ENCODE data around the gene TRPM8.

Gene TRPM8

GRCh38 chr2:233944269-233944668 is 27.1 kb downstream of the TRPM8 start:
- Histone ChIP-seq H3K4me2 (ENCODE audit: low read length) (no peak overlapping the region), H3K4me1 (ENCODE audit: low read length) (peaks cover 11% of the 10 kb centered on the region), H3K27ac (ENCODE audit: low read length) (no peak overlapping the region), H3K27me3 (ENCODE audit: low read depth, low read length) (no peaks in the 10 kb centered on the region), H2AFZ (ENCODE audit: low read depth, low read length) (no peak overlapping the region), H3K4me3 (ENCODE audit: low read length) (no peak overlapping the region), H4K20me1 (ENCODE audit: insufficient read depth, low read length) (no peaks in the 10 kb centered on the region), H3K9ac (ENCODE audit: low read length) (no peak overlapping the region), H3K36me3 (replicated peaks; ENCODE audit: low read depth, low read length) (no peaks in the 10 kb centered on the region), H3K79me2 (ENCODE audit: low read length) (no peaks in the 10 kb centered on the region), H3K9me3 (ENCODE audit: insufficient read depth, low read length) (no peaks in the 10 kb centered on the region)
- TF ChIP-seq CTCF (IDR thresholded peaks at IDR 0.05; ENCODE audit: low read depth, low read length), result no peak
- no peak for TF ChIP-seq EZH2phosphoT487 (IDR thresholded peaks at IDR 0.05; ENCODE audit: low read depth)

GRCh38 chr2:233944722-233945121 is 27.5 kb downstream of the TRPM8 start:
- Histone ChIP-seq H2AFZ (ENCODE audit: low read depth, low read length) (no peak overlapping the region), H3K27ac (ENCODE audit: low read length) (no peak overlapping the region), H3K79me2 (ENCODE audit: low read length) (no peaks in the 10 kb centered on the region), H3K9me3 (ENCODE audit: insufficient read depth, low read length) (no peaks in the 10 kb centered on the region), H3K9ac (ENCODE audit: low read length) (no peak overlapping the region), H3K4me2 (ENCODE audit: low read length) (no peak overlapping the region), H3K27me3 (ENCODE audit: low read depth, low read length) (no peaks in the 10 kb centered on the region), H3K4me3 (ENCODE audit: low read length) (no peak overlapping the region), H3K36me3 (replicated peaks; ENCODE audit: low read depth, low read length) (no peaks in the 10 kb centered on the region), H3K4me1 (ENCODE audit: low read length) (peaks cover 11% of the 10 kb centered on the region), H4K20me1 (ENCODE audit: insufficient read depth, low read length) (no peaks in the 10 kb centered on the region)
- no peak for TF ChIP-seq EZH2phosphoT487 (IDR thresholded peaks at IDR 0.05; ENCODE audit: low read depth)
- TF ChIP-seq CTCF (IDR thresholded peaks at IDR 0.05; ENCODE audit: low read depth, low read length), result no peak

GRCh38 chr2:233945146-233945545 is 28.0 kb downstream of the TRPM8 start:
- H2AFZ ChIP-seq (ENCODE audit: low read depth, low read length), result no peak overlapping the region
- no peaks in the 10 kb centered on the region for H3K79me2 ChIP-seq (ENCODE audit: low read length)
- H3K27me3 ChIP-seq (ENCODE audit: low read depth, low read length), result no peaks in the 10 kb centered on the region
- H3K9ac ChIP-seq (ENCODE audit: low read length), result no peak overlapping the region
- no peak for TF ChIP-seq EZH2phosphoT487 (IDR thresholded peaks at IDR 0.05; ENCODE audit: low read depth)
- TF ChIP-seq CTCF (IDR thresholded peaks at IDR 0.05; ENCODE audit: low read depth, low read length), result no peak
- no peak overlapping the region for H3K27ac ChIP-seq (ENCODE audit: low read length)
- H3K4me2 ChIP-seq (ENCODE audit: low read length), result no peak overlapping the region
- H3K4me1 ChIP-seq (ENCODE audit: low read length), result peaks cover 11% of the 10 kb centered on the region
- no peaks in the 10 kb centered on the region for H3K36me3 ChIP-seq (replicated peaks; ENCODE audit: low read depth, low read length)
- no peak overlapping the region for H3K4me3 ChIP-seq (ENCODE audit: low read length)
- no peaks in the 10 kb centered on the region for H3K9me3 ChIP-seq (ENCODE audit: insufficient read depth, low read length)
- no peaks in the 10 kb centered on the region for H4K20me1 ChIP-seq (ENCODE audit: insufficient read depth, low read length)

- H3K4me2 ChIP-seq (ENCODE audit: low read length), result no peak overlapping the region
- no peak overlapping the region for H2AFZ ChIP-seq (ENCODE audit: low read depth, low read length)
- no peaks in the 10 kb centered on the region for H3K9me3 ChIP-seq (ENCODE audit: insufficient read depth, low read length)
- no peak overlapping the region for H3K4me3 ChIP-seq (ENCODE audit: low read length)
- TF ChIP-seq EZH2phosphoT487 (IDR thresholded peaks at IDR 0.05; ENCODE audit: low read depth) (no peak), CTCF (IDR thresholded peaks at IDR 0.05; ENCODE audit: low read depth, low read length) (no peak)
- no peak overlapping the region for H3K9ac ChIP-seq (ENCODE audit: low read length)
- no peaks in the 10 kb centered on the region for H3K36me3 ChIP-seq (replicated peaks; ENCODE audit: low read depth, low read length)
- no peaks in the 10 kb centered on the region for H4K20me1 ChIP-seq (ENCODE audit: insufficient read depth, low read length)
- no peaks in the 10 kb centered on the region for H3K27me3 ChIP-seq (ENCODE audit: low read depth, low read length)
- H3K79me2 ChIP-seq (ENCODE audit: low read length), result no peaks in the 10 kb centered on the region
- H3K27ac ChIP-seq (ENCODE audit: low read length), result no peak overlapping the region
- H3K4me1 ChIP-seq (ENCODE audit: low read length), result no peaks in the 10 kb centered on the region
Observed at GRCh38 chr2:233950078-233950825, 33.1 kb downstream of the TRPM8 start.
